Measurements from ENCODE around the gene HDLBP.
"Not testable (repeated sequence)": the region's sequence is repeated elsewhere in the genome, so short reads cannot be mapped to it uniquely, and the experiment has no call there.

The HDLBP gene

DNA sequence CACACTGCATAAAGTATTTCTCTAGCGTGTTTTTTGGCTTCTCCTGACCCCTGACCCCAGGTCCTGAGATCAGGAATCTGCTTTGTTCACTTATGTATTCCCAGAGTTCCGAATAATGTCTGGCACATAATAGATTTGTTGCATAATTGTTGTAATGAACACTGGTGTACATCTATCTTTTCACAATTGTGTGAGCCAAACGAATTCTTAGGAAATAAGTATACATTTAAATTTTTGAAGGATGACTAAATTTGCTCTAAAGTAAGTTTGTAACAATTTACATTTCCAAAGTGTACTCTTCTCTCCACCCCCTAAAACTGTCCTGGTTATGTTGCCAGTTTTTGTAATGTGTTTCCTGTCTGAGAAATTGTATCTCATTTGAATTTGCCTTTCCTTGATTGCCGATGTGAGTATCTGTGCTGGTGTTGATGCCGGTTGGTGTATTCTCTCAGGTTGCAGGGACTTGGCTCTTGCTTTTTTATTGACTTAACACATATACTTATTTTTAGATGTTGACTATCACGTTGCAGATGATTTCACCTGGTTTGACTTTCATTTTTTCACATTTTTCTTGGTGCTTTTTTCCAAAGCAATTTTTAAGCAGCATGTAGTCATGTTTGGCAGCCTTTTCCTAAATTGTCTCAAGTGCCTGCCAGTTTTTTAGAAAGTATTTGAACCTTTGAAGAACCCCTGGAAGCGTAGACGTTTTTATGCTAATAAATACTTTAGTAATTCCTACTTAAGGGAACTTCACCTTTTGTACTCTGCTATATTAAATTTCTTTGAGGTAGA, 24.6 kb upstream of the HDLBP start:
- no peak for DNase-seq (ENCODE audit: low read depth)

DNA sequence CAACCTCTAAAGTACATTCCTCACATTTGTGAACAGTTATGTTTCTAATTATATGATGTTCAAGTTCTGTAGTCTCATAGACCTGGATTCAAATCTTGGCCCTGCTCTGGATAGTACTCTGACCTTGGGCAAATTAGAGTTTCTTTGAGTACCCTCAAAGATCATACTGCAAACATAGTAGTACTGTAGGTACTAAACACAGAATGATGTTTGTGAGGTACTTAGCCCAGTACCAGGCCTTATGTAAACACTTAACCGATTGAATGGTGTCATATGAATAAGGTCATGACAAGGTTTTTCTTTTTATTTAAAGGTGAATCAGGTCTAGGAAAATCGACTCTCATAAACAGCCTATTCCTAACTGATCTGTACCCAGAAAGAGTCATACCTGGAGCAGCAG, 19.3 kb upstream of the HDLBP start:
- no peak for DNase-seq (ENCODE audit: low read depth)

DNA sequence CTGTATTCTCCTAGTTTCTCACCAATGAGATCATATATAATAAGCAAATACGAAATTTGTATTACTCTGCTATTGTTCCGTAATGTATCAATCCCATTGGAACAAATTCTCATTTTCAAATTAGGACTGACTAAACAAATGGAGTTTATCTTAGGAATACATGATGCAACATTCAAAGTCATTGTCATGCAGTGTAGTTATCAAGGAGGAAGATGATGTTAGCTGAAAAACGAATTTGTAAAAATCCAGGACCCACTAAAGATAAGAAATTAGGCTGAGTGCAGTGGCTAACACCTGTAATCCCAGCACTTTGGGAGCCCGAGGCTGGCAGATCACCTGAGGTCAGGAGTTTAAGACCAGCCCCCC, 15.1 kb upstream of the HDLBP start:
- DNase-seq (ENCODE audit: low read depth) = no peak

DNA sequence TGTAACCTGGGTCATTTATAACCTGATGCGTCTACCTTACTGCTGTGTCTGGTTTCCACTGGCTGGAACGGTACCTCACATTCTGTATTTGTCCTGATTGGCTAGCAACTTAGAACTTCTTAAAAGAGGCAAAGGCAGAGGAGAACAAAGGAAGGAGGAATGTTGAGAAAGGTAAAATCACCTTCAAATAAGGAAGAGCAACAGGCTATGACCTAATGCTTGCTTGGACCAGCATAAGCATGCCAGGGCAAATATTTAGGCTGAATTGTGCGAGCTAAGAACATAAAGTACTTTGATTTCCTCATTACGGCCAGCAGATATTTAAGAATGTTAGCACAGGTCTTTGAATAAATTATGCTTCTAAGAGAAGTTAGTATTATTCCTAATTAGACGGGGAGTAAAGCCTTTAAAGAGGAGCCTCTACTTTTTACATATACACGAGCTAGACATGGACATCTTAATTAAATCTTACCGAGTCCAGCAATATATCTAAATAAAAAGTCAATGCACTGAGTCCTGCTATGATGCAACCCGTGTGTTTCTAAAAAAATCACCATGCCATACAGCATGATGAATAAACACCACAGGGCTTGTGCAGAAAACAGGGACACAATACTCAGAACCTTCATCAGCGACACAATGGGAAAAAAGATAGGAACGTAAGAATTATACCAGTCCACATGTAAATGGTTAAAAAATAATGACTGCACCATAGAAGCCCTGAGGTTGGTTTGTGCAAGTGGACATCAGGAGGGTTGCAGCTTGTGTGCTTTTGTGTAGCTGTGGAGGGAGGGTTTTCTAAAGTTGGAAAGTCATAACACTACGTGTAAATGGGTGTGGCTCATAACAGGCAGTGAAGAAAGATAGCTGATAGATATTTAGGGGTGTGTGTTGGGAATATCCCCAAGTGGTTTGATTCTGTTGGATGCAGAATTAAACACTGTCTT, 14.5 kb upstream of the HDLBP start:
- no peak for DNase-seq (ENCODE audit: low read depth)

DNA sequence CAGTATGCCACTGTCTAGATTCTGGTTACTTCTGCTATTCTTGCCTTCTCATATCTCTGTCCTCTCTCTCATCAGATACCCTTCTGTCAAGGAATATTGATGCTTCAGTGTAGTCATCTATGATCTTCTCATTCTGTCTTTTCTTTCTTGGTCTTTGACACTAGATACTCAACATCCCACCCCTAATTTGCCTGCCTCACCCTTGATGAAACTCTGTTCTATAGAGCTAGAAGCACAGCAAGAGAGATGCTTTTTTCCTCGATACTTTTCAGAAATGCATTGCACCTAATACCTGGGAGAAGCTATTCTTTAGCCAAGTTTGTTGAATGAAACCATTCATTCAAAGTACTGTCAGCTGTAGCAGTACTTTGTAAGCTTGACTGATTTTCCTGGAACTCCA, 9.8 kb upstream of the HDLBP start:
- DNase-seq (ENCODE audit: low read depth) = no peak

DNA sequence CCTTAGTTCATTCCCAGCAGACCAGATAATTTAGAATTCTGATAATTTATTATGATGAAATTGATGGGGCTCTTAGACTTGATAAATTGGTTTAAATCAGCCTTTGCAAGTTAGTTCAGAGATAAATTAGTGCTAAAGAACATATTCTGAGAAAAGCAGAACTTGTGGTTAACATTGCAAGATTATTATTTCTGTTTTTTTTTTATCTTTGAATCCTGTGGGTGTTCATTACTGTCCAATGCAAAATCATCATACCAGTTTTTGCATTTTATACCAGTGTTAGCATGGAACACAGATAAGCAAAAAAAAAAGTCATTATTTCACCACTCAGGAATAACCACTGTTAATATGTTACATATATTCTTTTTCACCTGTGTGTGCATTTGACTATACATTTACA, 9.3 kb upstream of the HDLBP start:
- no peak for DNase-seq (ENCODE audit: low read depth)

DNA sequence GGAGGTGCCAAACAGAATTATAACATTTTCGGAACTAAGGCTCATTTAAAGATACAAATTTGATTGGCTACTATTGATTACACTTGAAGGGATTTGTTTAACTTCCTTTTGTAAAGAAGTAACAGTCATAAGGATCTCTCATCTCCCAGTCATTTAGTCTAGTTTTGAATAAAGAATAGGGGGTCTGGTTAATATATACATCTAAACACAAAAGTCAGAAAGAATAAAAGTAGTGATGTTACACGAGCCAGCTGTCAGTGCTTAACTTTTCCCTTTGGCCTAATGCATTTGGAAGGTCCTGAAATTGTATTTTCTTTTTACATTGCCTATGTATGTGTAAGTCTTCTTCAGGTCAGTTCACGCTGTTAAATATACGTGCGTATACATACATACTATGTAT, 8.3 kb upstream of the HDLBP start:
- no peak for DNase-seq (ENCODE audit: low read depth)

DNA sequence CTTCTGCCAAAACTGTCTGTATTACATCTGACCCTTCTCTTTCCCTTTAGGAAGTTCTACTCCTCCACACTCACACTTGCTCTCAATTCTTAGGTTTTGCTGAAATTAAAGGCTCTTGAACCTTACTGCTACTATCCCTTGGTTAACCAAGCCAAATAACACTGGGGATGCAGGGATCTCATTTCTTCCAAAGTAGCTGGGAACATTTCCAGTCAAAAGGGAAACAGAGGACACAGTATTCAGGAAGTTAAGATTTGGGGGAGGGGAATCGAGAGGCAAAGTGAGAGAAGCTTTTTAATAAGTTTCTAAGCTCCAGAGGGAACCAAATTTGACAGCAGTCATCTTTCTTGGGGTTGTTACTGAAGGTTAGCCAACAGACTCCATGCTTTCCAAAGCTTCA, 6.4 kb upstream of the HDLBP start:
- DNase-seq (ENCODE audit: low read depth) = no peak

DNA sequence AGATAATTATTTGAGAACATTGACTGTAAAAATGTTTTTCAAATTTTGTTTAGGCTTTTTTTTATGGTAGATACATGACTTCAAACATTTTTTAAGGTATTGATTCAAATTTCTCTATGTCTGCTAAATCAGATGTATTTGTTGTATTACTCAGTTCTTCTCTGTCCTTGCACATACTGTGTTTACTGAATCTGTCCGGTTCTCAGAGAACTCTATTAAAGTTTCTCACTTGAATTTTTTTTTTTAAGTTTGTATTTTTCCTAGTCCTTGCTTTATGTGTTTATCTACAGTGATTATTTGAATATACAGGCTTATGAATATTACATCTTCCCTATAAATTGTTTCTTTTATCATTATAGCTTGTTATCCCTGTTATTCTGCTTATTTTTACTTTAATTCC, 5.6 kb upstream of the HDLBP start:
- no peak for DNase-seq (ENCODE audit: low read depth)

DNA sequence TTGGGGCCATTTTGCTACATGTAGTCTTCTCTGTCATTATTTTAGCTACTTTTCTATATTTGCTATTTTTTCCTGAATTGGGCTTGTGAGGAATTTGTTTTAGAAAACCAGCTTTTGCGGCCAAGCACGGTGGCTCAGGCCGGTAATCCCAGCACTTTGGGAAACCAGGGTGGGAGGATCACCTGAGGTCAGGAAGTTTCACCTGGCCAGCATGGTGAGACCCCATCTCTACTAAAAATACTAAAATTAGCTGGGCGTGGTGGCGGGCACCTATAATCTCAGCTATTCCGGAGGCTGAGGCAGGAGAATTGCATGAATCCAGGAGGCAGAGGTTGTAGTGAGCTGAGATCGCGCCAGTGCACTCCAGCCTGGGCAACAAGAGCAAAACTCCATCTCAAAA, 4.9 kb upstream of the HDLBP start:
- no peak for DNase-seq (ENCODE audit: low read depth)

DNA sequence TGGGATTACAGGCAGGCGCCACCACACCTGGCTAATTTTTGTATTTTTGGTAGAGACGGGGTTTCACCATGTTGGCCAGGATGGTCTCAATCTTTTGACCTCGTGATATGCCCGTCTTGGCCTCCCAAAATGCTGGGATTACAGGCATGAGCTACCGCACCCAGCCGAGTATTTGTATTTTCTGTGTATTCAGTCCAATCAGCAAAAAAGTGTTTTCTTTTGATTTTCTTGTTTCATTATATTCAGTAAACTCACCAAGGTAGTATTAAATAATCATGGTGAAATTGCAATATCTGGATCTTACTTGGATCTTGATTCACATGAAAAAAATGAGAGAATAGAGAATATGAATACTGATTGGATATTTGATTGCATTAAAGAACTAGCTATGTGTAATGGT, 3.4 kb upstream of the HDLBP start:
- not testable (repeated sequence) for DNase-seq (ENCODE audit: low read depth)

DNA sequence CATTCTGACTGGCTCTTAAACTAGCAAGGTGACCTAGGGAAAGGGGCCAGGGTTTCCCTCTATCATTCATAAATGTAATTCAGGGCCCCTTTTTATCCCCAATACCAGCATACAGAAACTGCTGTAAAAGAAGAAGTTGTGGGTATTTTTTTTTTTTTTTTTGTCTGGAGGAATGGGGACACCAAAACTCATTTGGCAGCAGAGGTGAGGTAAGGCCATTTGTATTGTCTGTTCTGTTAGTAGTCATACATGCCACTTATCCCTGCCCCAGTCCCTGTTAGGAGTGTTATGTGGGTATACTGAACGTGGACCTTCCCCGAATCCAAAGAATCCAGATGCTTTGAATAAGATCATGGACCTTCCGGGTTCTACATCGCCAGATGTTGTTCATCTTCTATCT, 1.9 kb upstream of the HDLBP start:
- no peak for DNase-seq (ENCODE audit: low read depth)

DNA sequence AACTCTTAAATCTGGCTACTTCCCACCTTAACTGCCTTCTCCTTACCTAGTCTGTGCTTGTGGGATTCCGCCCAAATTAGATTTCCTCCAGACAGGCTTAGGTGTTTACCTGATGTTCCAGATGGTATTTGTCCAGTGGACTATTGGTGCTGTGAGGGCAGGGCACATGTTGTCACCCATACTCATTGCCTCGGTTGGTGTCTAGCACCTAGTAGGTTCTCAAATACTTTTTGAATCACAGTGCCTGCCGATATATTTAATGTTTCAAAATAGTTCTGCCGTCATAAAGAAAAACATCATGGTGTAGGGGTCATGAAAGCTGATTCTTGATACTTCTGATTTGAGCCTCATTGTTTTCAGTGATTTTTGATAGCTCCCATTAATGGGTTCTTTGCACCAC, 1.4 kb upstream of the HDLBP start:
- DNase-seq (ENCODE audit: low read depth) = no peak

DNA sequence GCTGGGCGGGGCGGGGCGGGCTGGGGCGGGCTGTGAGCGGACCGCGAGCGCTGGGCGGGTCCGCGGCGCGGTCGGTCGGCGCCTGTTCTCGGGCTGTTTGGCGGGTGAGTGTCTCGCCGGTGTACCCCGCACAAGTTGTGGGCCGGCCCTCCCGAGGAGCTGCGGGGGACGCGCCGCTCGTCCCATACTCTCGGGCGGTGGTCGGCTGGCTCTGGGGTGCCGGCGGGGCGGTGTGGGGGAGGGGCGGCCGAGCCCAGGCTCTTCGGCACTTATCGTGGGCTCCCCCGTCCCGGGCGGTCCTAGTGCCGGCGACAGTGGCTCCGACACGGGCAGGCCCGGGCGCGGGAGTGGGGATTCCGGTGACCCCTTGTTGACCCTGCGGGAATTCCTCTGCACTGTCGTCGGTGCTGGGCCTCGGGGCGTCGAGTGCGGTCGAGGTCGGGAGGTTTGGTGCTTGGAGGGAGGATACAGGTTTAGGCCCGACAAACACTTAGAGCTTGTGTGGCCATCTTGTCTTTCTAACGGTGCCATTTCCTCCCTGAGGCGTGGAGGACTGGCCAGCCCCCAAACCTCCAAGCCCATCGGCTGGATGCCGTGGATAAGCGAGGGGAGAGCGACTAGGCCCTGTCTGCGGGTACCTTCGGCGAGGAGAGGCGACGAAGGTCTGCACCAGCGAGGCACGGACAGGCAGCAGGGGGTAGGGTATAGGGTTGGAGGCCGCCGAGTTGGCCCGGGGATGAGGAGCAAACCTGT, 583 bp upstream of the HDLBP start, which contains the start of gene SEPTIN2:
Gene SEPTIN2, plus strand, starts transcription at position 47 of the 753 bp plus-strand sequence. CDS start 8,308 bp downstream, outside the sequence.
- DNase-seq (ENCODE audit: low read depth) = peak; percentile 67

DNA sequence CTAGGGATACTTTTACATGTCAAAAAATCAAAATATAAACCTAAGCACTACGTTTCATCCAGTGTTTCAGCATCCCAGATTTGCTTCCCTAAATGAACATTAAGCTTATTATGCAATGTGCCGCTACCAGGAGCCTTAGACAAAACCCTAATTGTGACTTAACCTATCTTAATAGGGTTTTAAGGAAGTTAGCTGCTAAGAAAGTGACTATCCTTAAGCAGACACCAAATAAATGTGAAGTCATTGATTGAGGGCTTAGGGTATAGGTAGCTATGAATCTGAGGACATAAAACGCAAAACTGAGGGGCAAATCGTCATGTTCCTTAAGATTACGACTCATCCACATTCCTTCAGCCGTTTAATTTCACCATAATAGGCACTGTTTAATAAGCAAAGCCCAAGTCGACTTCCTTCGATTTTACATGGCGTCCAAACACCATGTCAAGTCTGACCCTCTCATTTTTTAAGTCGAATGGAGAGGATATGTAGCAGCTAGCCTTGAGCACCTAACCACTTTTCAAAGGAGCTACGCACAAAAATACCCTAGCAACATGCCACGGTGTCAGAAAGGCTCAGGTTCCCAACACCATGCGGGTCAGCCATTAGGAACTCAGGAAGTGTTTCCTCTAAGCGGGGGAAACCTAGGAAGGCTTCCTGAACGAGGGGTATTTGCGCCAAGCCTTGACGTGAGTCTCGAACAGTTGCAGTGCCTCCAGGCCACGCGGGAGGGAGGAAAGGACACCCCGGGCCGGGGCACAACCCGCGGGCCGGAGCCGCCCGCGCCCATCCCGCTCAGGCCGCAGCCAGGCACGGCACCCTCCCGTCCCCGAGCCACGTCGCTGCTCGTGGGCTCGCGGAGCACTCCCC, 1.0 kb downstream of the HDLBP start:
- no peak for DNase-seq (ENCODE audit: low read depth)

DNA sequence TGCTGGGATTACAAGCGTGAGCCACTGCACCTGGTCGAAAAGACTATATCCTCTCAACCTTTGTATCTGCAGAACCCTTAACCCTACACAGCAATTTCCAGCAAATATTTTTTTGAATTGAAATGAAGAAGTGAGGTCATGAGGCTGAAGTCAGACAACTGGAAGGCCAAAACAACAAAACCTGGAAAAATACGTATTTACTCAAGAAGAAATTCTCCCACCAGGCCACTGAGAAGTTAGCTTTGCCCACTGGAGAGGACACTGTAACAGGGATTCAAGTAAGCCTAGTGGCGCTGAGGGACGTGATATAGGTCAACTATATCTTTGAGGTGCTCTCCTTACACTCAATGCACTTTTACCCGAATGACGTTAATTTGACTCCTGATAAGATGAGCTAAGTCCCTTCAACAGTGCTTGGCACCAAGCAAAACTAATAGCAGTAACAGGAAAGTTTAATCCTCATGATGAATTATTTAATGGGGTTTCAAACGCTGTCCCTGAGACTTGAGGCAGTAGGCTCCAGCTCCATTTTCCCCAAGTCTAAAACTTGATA, 1.9 kb downstream of the HDLBP start:
- no peak for DNase-seq (ENCODE audit: low read depth)

DNA sequence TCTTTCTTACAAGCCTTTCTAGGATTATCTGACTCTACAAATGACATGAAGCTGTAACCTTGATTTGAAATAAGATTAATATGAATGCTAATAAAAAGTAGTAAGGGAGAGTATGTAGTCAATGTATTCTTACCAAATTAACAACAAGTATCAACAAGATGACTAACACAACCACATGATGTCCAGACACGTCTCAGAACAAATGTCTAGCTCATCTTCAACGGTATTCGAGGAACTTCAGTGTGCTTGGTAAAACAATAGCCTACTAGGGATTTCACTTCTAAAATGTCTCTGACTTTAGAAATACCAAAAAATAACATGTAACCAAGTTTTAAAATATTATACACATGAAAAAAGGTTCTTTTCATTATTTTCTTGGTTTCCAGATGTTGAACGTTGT, 3.4 kb downstream of the HDLBP start:
- DNase-seq (ENCODE audit: low read depth) = no peak

DNA sequence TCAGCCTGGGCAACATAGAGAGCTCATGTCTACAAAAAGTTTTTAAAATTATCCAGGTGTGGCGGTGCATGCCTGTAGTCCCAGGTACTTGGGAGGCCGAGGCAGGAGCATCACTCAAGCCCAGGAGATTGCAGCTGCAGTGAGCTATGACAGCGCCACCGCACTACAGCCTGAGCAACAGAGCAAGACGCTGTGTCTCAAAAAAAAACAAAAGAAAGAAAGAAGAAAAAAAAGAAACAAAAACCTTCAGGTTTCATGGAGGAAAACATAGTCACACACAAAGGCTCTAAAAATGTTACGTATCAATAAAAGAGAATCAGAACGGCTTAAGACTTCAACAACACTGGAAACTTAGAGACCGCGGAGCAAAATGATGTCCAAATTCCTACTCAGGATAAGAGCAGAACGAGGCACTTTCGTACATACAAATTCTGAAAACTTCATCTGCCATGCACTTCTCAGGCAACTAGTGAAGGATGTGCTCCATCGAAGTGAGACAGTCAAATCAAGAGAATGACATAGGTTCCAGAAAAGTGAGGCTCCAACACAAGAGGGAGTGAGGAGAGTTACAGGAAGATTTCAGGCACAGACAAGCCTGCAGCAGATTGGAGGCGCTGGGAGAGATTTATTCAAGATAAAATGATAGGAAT, 4.4 kb downstream of the HDLBP start:
- no peak for DNase-seq (ENCODE audit: low read depth)

DNA sequence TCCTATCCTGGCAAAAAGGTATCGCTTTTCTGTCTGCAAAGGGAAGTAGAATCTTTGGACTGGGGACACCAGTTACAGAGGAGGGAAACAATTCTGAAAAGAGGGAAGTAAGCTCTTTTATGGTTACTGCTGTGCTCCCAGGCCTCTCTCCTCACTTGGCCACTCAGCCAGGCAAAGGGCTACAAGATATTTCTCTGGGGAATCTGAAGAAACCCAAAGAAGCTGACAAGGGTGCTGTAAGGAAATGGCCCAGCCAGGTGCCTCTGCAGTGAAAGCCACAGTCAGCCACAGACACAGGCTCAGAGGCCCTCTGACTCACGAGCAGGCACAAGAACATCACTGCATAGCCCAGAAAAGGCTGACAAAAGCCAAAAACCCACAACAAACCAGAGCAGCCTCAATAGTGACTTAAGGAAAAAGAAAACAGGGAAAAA, 5.8 kb downstream of the HDLBP start:
- DNase-seq (ENCODE audit: low read depth) = peak; percentile 52

DNA sequence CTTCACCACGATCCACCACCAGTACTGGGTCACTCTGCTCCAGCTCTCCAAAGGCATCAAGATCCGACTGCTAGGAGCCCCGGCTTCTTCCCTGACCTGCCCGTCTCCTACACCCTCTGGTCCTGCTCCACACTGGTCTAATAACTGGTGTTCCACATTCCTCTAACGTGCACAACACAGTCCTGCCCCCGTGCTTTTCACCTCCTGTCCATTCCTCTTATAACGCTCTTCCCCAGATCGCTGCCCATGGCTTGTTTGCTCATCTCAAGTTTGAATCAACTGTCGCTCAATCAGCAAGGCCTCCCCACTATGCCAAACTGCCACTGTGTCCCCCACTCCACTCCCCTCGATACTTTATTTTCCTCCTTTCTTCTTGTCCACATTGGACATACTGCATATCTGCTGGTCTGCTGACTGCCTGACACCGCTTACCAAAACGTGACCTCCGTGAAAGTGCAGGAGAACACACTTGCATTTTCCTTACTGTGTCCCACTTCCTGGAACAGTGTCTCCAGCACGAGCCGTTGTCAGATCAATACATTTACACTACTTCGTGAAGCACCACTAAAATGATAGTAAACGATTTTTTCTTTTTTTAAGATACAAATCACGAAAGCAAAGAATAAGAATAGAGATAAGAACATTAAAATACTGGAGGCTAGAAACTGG, 6.5 kb downstream of the HDLBP start:
- no peak for DNase-seq (ENCODE audit: low read depth)
